Gastroesophageal sphincter (tissue), 3 donors: Measurements from ENCODE around the gene SPATA3.

Source experiments
- CTCF ChIP-seq, 4 experiments: fragments of 200-600 bp in 2 of 4; fragments of 450-650 bp in 2 of 4; sonication (generic) in 1 of 4; IDR thresholded peaks; one replicate each; pipeline ENCODE4 v1.5.1; 2017 to 2019; ENCODE audit warnings: antibody characterized with exemption in 4 of 4, mild to moderate bottlenecking in 2 of 4, moderate library complexity in 2 of 4
- EP300 ChIP-seq: sonication (generic); formaldehyde crosslinking; IDR thresholded peaks from one replicate; pipeline ENCODE4 v1.6.1; 2017; ENCODE audit warnings: antibody characterized with exemption, mild to moderate bottlenecking
- POLR2AphosphoS5 ChIP-seq: sonication (generic); formaldehyde crosslinking; IDR thresholded peaks from one replicate; pipeline ENCODE4 v1.6.1; 2017; ENCODE audit warnings: antibody characterized with exemption

GRCh38 chr2:231049286-231050017, 53.5 kb downstream of the SPATA3 start:
- TF ChIP-seq EP300 (no peak), CTCF (IDR thresholded peaks at IDR 0.05) (no peak), POLR2AphosphoS5 (no peak)
